Measurements from ENCODE around the gene PDGFRB.

Gene PDGFRB

GRCh38 chr5:150162142-150162513, 6.5 kb upstream of the PDGFRB start:
- DNase-seq, result no peak

DNA sequence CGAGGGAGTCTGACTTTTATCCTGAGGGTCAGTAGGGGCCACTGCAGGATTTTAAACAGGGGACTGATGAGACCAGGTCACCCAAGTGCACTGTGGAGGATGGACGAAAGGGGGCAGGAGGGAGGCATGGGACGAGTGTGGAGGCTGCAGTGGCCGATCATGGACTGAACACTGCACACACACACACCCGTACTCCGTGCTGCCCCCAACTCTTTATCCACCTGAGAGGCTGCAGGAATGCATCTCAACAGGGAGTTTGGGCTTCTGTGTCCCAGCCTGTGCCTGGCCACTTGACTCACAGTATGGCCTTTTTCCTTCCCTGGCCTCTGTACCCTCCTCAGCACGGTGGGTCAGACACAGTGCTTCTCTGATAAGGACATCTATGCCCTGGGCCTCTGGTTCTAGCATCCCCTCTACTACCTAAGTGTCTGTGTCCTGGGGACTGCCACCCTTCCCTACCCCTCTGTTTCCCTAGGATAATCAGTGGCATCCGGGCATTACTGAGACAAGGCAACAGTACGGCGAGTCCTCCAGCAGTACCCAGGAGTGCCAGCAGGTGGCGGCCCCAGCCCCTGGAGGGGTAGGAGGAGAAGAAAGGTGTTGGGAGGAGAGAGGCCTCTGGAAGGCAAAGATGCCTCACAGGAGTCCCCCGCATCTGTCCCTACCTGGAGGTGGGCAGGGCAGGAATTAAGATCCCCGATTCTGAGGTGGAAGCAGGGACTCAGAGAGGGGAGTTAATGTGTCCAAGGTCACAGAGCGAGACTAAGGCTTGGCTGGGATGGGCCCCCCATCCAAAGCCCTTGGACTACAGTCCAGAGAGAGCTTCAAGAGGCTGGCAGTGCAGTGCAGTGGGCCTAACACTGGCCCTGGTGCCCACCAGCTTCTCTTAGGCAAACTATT, 5.8 kb upstream of the PDGFRB start:
- DNase-seq, result peak; percentile 51 to 74

DNA sequence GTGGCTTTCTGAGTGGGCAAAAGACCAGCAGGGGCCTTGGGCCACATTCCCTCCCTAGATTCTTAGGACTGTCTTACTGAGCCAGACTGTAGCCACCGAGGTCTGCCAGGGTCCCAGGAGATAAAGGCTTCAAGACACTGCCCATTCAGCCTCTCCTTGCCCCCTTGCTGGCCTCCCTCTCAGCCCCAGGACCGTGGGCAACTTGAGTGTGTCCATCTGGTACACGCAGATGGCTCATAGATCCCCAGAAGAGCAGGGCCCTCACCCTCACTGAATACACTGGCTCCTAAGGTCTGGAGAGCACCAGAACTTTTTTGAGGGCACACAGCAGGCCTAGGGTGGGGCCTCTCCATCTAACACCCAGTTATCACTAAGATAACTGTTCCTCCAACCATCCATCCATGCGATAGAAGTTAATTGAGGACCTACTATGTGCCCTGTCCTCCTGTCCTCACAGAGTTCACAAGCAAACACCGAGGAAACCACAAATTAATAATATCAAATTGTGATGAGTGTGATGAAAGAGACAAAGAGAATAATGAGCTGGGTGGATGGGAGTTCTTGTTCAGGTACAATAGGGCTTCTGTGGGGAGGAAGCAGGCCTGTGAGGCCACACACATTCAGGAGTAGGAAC, 4.9 kb upstream of the PDGFRB start:
- DNase-seq, result no peak

DNA sequence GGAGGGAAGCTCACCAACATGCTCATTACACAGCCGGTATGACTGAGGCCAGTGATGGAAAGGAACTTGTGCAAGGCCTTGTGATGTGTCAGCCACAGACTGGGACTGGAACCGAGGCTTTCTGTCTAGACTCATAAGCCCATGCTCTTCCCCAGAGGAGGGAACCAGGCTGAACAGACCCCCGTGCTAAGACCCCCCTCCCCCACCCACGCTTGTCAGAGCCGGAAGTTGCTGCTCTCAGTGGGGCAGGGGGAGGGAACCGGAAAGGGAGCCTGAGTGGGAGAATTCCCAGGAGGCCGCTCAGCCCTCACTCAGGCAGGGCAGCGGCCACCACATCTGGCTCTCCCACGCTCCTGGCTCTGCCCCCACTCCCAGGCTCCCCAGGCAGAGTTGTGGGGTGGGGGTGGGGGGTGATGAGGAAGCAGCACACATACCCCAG, 4.1 kb upstream of the PDGFRB start:
- no peak for DNase-seq

DNA sequence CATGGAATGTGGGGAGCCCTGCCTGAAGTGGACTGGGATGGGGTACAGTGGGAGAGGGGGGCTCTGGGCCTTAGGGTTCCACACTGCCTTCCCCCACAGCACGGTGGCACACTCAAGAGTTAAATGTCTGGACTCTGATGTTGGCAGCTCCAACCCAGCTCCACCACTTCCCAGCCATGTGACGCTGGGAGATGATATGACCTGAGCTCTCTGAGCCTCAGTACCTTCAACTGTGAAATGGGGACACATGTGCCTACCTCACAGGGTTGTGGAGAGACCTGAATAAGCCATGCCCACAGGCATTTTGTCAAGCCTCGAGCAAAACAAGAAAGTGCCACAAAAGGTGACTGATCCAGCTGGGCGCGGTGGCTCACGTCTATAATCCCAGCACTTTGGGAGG, 3.4 kb upstream of the PDGFRB start:
- no peak for DNase-seq

- DNase-seq, result no peak
Measured at GRCh38 chr5:150158170-150158949, 2.7 kb upstream of the PDGFRB start.

GRCh38 chr5:150157168-150157567, 1.5 kb upstream of the PDGFRB start:
- no peak for DNase-seq

DNA sequence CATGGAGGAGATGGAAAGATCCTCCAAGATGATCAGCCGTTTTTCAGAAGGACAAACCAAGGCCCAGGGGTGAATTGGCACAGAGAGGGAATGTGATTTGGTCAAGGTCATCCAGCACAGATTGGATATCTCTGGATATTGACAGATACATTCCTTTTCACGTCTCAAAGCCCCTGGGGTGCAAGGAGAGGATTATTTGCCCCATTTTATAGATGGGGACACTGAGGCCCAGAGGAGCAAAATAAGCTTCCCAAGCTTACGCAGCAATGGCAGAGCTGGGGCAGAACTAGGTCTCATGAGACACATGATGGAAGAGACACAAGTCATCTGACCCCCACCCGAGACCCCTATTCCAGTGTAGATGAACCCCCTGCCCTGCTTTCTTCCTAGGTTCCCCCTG, 895 bp upstream of the PDGFRB start:
- DNase-seq, result no peak

- no peak for DNase-seq
Measured at GRCh38 chr5:150156027-150156368, 353 bp upstream of the PDGFRB start.

GRCh38 chr5:150154618-150155128, 972 bp downstream of the PDGFRB start:
- no peak for DNase-seq

DNA sequence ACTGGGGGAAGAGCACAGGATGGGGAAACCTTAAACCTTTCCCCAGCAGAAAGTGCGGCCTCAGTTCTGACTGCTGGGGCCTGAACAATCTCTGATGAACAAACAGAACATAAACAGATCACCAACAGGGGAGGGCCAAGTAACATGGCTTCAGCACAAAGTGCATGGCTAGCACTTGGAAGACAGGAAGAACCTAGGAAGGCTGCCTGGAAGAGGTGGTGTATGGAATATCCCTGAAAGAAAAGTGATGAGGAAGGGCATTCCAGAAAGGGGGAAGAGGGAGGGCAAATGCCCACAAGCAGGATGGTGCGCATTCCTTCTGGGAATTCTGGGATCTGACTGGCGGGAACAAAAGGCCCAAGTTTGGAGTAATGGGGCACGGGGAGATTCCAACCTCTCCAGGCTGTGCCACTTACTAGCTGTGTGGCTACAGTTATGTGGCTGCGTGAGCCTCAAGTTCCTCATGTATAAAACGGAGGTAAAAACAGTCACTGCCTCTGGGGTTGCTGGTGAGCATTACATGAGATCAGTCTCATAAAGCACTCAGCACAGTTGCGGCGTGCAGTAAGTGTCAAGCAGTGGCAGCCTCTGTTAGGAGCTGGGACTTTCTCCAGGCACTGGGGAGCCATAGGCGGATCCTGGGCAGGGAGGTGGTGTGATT, 1.6 kb downstream of the PDGFRB start:
- DNase-seq, result no peak

GRCh38 chr5:150153483-150153882, 2.2 kb downstream of the PDGFRB start:
- no peak for DNase-seq

GRCh38 chr5:150152636-150153462, 2.8 kb downstream of the PDGFRB start:
- no peak for DNase-seq

- no peak for DNase-seq
Measured at GRCh38 chr5:150149618-150150017, 6.0 kb downstream of the PDGFRB start.

DNA sequence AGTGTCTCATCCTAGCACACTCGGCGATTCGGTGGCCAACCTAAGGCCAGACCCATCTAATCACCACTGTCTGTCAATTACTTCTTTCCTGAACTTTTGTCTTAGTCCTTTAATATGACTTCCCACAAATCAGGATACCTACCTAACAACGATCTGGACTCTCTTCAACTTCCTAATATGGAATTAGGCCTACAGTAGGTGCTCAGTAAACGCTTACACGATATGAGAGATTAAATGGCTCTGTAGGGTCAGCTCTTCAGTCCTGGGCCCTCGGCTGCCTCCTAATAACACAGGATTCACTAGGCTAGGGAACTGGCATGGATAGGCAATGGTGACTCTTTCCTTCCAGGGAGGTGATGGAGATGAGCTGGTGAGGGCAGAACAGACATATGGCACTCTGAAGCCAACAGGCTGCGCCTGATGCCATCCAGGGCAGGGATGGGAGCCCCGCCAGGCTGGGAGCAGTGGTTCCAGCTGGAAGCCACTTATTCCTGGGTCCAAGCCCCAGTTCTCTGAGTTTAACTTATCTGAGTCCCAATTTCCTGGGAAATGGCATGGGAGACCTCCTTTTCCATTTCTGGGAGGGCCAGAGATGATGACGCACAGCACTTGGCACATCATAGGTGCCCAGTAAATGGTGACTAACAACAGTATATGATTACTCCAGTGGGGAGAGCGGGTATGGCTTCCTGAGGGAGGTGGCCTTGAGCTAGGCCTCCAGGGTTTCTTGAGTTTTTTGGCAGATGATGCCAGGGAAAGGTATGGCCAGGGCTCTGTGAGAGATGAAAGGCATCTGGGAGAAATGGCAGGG, 7.3 kb downstream of the PDGFRB start:
- DNase-seq, result no peak

DNA sequence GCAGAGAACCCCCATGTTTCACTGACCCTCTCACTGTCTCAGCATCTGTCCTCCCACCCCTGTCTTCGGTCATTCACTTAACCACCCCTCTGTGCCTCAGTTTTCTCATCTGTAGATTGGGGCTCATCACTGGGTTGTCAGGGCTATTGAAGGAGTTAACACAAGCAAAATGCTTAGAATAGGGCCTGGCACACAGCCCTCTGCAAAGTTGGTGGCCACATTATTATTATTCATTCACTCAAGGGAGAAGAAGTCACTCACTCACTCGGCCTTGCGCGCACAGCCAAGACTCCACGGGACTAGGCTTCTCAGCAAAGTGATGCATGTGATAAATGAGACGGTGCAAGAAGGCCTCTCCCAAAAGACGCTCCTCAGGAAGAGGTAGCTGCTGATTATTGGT, 8.0 kb downstream of the PDGFRB start:
- no peak for DNase-seq

GRCh38 chr5:150146862-150147601, 8.6 kb downstream of the PDGFRB start:
- no peak for DNase-seq

DNA sequence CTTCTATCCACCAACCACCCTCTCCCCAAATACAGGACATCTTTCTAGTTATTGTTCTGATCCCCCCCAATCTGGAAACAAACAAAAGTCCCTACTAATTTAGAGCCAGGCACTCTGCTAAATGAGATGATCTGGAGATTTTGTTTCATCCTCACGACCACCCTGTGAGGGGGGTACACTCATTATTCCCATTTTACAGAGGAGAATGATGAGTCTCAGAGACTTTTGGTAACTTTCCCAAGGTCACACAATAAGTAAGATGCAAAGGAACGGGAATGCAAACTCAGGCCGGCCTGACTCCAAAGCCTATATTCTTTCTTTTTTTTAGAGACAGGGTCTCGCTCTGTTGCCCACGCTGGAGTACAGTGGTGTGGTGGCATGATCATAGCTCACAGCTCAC, 9.4 kb downstream of the PDGFRB start:
- DNase-seq, result no peak

- DNase-seq, result no peak
Measured at GRCh38 chr5:150144879-150145278, 10.8 kb downstream of the PDGFRB start.

- no peak for DNase-seq
Measured at GRCh38 chr5:150144246-150144801, 11.3 kb downstream of the PDGFRB start.
